Tibial nerve (tissue), 4 donors: ENCODE measurements around the gene SPRY4.

Experiments
- CTCF ChIP-seq, 5 experiments: fragments of 200-600 bp in 3 of 5; fragments of 450-650 bp in 2 of 5; sonication (generic) in 3 of 5; IDR thresholded peaks; one replicate each; pipeline ENCODE4 v1.5.1; 2016 to 2019; ENCODE audit warnings: antibody characterized with exemption in 5 of 5, mild to moderate bottlenecking in 3 of 5, moderate library complexity in 2 of 5
- EP300 ChIP-seq, 2 donors: sonication (generic); formaldehyde crosslinking; IDR thresholded peaks; one replicate each; pipeline ENCODE4 v1.6.1; 2017; ENCODE audit warnings: antibody characterized with exemption in 2 of 2, mild to moderate bottlenecking in 1 of 2

DNA sequence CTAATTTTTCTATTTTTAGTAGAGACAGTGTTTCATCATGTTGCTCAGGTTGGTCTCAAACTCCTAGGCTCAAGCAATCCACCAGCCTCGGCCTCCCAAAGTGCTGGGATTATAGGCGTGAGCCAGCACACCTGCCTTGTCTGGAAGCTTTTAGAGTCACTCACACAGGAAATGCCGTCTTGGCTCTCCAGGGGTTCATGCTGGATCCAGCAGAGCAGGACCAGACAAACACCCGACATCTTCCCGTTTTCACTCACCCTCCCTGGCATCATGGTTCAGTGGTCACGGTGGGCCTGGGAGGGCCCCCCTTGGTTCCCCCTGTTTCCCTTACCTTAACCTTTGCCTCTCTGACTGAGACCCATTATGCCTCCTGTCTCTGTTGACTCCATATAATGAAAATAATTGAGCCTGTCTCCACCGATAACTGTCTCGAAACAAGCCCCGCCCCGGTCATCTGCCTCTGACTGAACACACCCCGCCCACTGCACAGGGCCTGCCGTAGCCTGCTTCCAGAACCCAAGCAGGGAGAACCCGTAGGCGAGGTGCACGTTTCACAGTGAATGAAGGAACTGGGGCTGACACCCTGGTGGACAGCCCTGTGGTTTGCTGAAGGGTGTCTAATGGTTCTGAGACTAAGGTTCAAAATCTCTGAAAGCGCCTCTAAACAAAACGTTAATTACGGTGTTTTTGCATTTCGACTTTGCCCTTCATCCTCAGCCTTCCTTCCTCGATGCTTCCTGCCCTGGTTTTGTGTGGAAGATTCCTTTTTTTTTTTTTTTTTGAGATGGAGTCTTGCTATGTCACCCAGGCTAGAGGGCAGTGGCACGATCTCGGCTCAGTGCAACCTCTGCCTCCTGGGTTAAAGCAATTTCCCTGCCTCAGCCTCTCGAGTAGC is 39.7 kb upstream of the SPRY4 start:
- TF ChIP-seq CTCF (IDR thresholded peaks at IDR 0.05) (no peak), EP300 (IDR thresholded peaks at IDR 0.05) (no peak)
